Neural progenitor cell (in vitro differentiated cells): ENCODE data around the gene PTGDR2. TPM values are rescaled to one million over a fixed set of nuclear protein-coding genes. Genes with fewer than 3 reads are reported as not detected.

Experiments used
- DNase-seq: peaks from one replicate; pipeline ENCODE4 v3.0.0-alpha.2; 2016; ENCODE audit warnings: low spot score
- H2AFZ ChIP-seq: fragments of 200-600 bp; sonication (generic); replicated peaks from 2 replicates; pipeline ENCODE4 v1.6.1; 2016; ENCODE audit warnings: antibody characterized with exemption
- H3F3A ChIP-seq: fragments of 200-600 bp; sonication (generic); 2 replicates; pipeline ENCODE4 v1.6.1; 2016; ENCODE audit warnings: antibody characterized with exemption, low read depth
- H3K27ac ChIP-seq: fragments of 200-600 bp; sonication (generic); 2 replicates; pipeline ENCODE4 v1.5.1; 2016; ENCODE audit warnings: mild to moderate bottlenecking
- H3K27me3 ChIP-seq: fragments of 200-600 bp; sonication (generic); 2 replicates; pipeline ENCODE4 v1.6.1; 2016; ENCODE audit warnings: mild to moderate bottlenecking, moderate library complexity
- H3K36me3 ChIP-seq: fragments of 200-600 bp; sonication (generic); 2 replicates; pipeline ENCODE4 v1.5.1; 2016
- H3K4me1 ChIP-seq: fragments of 200-600 bp; sonication (generic); 2 replicates; pipeline ENCODE4 v1.6.1; 2016; ENCODE audit warnings: mixed run types
- H3K4me2 ChIP-seq: fragments of 200-600 bp; sonication (generic); 2 replicates; pipeline ENCODE4 v1.6.1; 2016
- H3K4me3 ChIP-seq: fragments of 200-600 bp; sonication (generic); 2 replicates; pipeline ENCODE4 v1.5.1; 2016
- H3K79me2 ChIP-seq: fragments of 200-600 bp; sonication (generic); 2 replicates; pipeline ENCODE4 v1.6.1; 2016; ENCODE audit warnings: low read depth
- H3K9ac ChIP-seq: fragments of 200-600 bp; sonication (generic); 2 replicates; pipeline ENCODE4 v1.6.1; 2016
- H3K9me3 ChIP-seq: fragments of 200-600 bp; sonication (generic); 2 replicates; pipeline ENCODE4 v1.5.1; 2016; ENCODE audit warnings: low read depth
- H4K20me1 ChIP-seq: fragments of 200-600 bp; sonication (generic); 2 replicates; pipeline ENCODE4 v1.6.1; 2016; ENCODE audit warnings: low read depth
- H3K27ac Mint-ChIP-seq: 3 replicates; pipeline ENCODE4 v1.8.0; 2021; ENCODE audit warnings: mixed read lengths
- H3K27me3 Mint-ChIP-seq: 2 replicates; pipeline ENCODE4 v1.8.0; 2022; ENCODE audit warnings: low read depth, mild to moderate bottlenecking, inconsistent platforms, moderate library complexity, mixed read lengths; ENCODE audit not compliant: insufficient read depth
- H3K36me3 Mint-ChIP-seq: 3 replicates; pipeline ENCODE4 v1.8.0; 2021; ENCODE audit warnings: mixed read lengths
- H3K4me1 Mint-ChIP-seq: 3 replicates; pipeline ENCODE4 v1.8.0; 2021; ENCODE audit warnings: mixed read lengths
- H3K4me3 Mint-ChIP-seq: 3 replicates; pipeline ENCODE4 v1.8.0; 2021; ENCODE audit warnings: mild to moderate bottlenecking, moderate library complexity, mixed read lengths
- H3K9me3 Mint-ChIP-seq: 3 replicates; pipeline ENCODE4 v1.8.0; 2020; ENCODE audit warnings: mixed read lengths
- EZH2 ChIP-seq: fragments of 200-600 bp; sonication (generic); IDR thresholded peaks from 2 replicates; pipeline ENCODE4 v1.6.1; 2017; ENCODE audit warnings: antibody characterized with exemption, mild to moderate bottlenecking, moderate library complexity
- EZH2phosphoT487 ChIP-seq: fragments of 200-600 bp; sonication (generic); IDR thresholded peaks from 2 replicates; pipeline ENCODE4 v1.6.1; 2017; ENCODE audit warnings: antibody characterized with exemption
- total RNA-seq: library from RNA; depleted of rRNA; stranded (reverse); fragments of >200 nt; gene quantifications from 2 replicates; pipeline ENCODE4 v1.2.3, GENCODE V29; 2015; ENCODE audit warnings: low replicate concordance
- TF ChIP-seq, protein P1 (sequence below): fragments of 200-600 bp; sonication (generic); IDR thresholded peaks from 2 replicates; pipeline ENCODE4 v1.5.1; 2017; ENCODE audit warnings: antibody characterized with exemption, mild to moderate bottlenecking

The PTGDR2 gene
- total RNA-seq, 1 donor from 2014 or later, result not detected

DNA sequence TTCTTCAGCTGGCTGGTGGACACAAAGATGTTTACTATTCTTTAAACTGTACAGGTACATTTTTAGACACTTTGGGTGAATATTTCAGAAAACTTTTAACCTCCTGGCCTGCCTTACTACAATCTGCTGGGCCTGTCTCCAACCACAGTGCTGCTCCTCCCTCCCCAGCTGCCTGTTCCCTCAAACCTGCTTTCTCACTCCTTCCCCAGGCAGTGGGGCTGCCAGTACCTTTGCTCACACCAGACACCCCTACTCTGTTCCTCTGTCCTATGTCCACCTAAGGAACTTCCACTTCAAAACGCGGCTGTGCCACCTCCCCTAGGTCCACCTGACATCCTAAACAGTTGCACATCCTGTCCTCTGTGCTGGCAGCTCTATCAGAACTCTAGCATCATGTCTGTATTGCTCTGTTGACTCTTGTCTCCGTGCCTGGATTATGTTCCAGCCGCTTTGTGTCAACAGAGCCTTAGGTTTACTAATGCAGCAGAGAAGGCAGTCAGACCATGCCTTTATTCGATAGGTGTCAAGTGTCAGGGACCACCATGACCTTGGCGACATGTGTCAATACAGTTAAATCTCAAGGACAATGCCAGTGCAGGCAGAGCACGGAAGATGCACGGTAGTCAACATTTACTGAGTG, 25.0 kb upstream of the PTGDR2 start:
- Histone ChIP-seq H3K27ac (no peak overlapping the region), H3K9me3 (no peaks in the 10 kb centered on the region), H3K4me3 (no peak overlapping the region), H2AFZ (no peak overlapping the region), H3K4me1 (no peaks in the 10 kb centered on the region), H3K9ac (no peak overlapping the region), H3F3A (no peaks in the 10 kb centered on the region), H3K79me2 (no peaks in the 10 kb centered on the region), H3K27me3 (no peaks in the 10 kb centered on the region), H3K36me3 (no peaks in the 10 kb centered on the region), H4K20me1 (no peaks in the 10 kb centered on the region), H3K4me2 (no peak overlapping the region)
- DNase-seq, result no peak
- Mint-ChIP-seq H3K9me3 (peaks cover 2% of the 10 kb centered on the region), H3K4me1 (peaks cover 22% of the 10 kb centered on the region), H3K27ac (peak overlapping the region; percentile 51), H3K27me3 (peaks cover 2% of the 10 kb centered on the region), H3K36me3 (peaks cover 13% of the 10 kb centered on the region), H3K4me3 (peak overlapping the region; percentile 3)
- TF ChIP-seq, protein P1, sequence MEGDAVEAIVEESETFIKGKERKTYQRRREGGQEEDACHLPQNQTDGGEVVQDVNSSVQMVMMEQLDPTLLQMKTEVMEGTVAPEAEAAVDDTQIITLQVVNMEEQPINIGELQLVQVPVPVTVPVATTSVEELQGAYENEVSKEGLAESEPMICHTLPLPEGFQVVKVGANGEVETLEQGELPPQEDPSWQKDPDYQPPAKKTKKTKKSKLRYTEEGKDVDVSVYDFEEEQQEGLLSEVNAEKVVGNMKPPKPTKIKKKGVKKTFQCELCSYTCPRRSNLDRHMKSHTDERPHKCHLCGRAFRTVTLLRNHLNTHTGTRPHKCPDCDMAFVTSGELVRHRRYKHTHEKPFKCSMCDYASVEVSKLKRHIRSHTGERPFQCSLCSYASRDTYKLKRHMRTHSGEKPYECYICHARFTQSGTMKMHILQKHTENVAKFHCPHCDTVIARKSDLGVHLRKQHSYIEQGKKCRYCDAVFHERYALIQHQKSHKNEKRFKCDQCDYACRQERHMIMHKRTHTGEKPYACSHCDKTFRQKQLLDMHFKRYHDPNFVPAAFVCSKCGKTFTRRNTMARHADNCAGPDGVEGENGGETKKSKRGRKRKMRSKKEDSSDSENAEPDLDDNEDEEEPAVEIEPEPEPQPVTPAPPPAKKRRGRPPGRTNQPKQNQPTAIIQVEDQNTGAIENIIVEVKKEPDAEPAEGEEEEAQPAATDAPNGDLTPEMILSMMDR, result no peak
- TF ChIP-seq EZH2phosphoT487 (no peak), EZH2 (no peak)

DNA sequence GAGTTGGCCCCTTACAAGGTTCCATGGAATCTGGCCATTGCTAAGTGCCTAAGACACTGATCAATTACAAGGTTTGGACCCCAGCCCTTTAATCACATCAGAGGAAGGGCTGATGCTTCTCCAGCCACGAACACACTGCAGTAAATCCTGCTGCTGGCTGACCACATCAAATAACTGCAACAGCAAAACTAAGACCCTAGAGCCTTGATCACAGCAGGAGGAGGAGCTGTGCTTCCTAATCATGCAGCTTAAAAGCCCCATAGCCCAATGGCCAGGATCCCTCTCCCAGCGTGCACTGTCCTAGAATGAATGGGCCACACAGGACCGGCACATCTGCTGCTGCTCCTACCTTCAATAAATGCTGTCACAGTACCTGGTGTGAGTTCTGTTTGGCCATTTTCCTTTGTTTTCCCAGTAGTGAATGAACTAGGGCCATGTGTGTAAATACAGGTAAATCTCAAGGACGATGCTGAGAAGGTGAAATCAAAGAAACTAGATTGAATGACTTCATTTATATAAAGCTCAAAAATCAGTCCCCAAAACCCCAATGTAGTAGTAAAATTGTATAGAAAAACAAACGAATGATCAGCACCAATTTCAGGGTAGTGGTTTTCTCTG, 24.3 kb upstream of the PTGDR2 start:
- Histone ChIP-seq H3K27me3 (no peaks in the 10 kb centered on the region), H2AFZ (no peak overlapping the region), H3K4me1 (no peaks in the 10 kb centered on the region), H3K27ac (no peak overlapping the region), H3K79me2 (no peaks in the 10 kb centered on the region), H3K9ac (no peak overlapping the region), H4K20me1 (no peaks in the 10 kb centered on the region), H3F3A (no peaks in the 10 kb centered on the region), H3K4me3 (no peak overlapping the region), H3K4me2 (no peak overlapping the region), H3K36me3 (no peaks in the 10 kb centered on the region), H3K9me3 (no peaks in the 10 kb centered on the region)
- no peak overlapping the region for H3K27ac Mint-ChIP-seq
- H3K4me3 Mint-ChIP-seq, result no peak overlapping the region
- H3K9me3 Mint-ChIP-seq, result no peaks in the 10 kb centered on the region
- TF ChIP-seq, protein P1, result no peak
- no peak for TF ChIP-seq EZH2
- H3K27me3 Mint-ChIP-seq, result peaks cover 2% of the 10 kb centered on the region
- no peak for DNase-seq
- H3K4me1 Mint-ChIP-seq, result peaks cover 22% of the 10 kb centered on the region
- peaks cover 11% of the 10 kb centered on the region for H3K36me3 Mint-ChIP-seq

DNA sequence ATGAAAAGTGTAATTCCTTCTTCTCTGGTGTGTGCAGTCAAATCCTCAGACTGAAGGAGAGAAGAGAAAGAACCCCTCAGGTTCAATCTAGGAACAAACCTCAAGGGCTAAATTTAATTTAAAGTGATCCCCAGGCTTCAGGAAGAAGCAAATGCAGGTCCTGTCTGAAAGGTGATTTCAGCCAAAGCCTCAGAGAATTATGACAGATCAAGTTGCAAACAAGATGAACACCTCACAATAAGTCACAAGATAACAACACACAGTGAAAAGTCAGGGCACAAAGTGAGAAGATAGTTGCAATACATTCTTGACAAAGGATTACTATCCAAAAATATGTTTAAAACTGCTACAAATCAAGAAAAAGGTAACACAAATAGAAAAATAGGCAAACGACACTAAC, 23.4 kb upstream of the PTGDR2 start:
- peaks cover 11% of the 10 kb centered on the region for H3K36me3 Mint-ChIP-seq
- H3K27ac ChIP-seq, result no peak overlapping the region

More for the DNA sequence above, 23.4 kb upstream of the PTGDR2 start:
- Mint-ChIP-seq H3K27ac (no peak overlapping the region), H3K27me3 (peaks cover 2% of the 10 kb centered on the region), H3K4me1 (peaks cover 22% of the 10 kb centered on the region), H3K4me3 (no peak overlapping the region), H3K9me3 (no peaks in the 10 kb centered on the region)
- H3K4me2 ChIP-seq, result no peak overlapping the region
- no peaks in the 10 kb centered on the region for H3K36me3 ChIP-seq
- no peak for TF ChIP-seq EZH2phosphoT487
- TF ChIP-seq EZH2, result no peak
- TF ChIP-seq, protein P1, result no peak
- H3K4me3 ChIP-seq, result no peak overlapping the region
- no peak overlapping the region for H2AFZ ChIP-seq
- H3K9ac ChIP-seq, result no peak overlapping the region
- H3F3A ChIP-seq, result no peaks in the 10 kb centered on the region
- H3K9me3 ChIP-seq, result no peaks in the 10 kb centered on the region
- no peaks in the 10 kb centered on the region for H4K20me1 ChIP-seq
- no peaks in the 10 kb centered on the region for H3K27me3 ChIP-seq
- no peaks in the 10 kb centered on the region for H3K4me1 ChIP-seq
- no peak for DNase-seq
- no peaks in the 10 kb centered on the region for H3K79me2 ChIP-seq
